HEK293 (cell line): ENCODE measurements around the gene PGPEP1.

Experiments
- AEBP2 ChIP-seq: fragments of 450-650 bp; formaldehyde crosslinking; IDR thresholded peaks from 2 replicates; pipeline ENCODE4 v1.5.1; 2016; ENCODE audit warnings: missing biosample characterization, missing genetic modification characterization, borderline replicate concordance
- EGR2 ChIP-seq: fragments of 450-650 bp; formaldehyde crosslinking; IDR thresholded peaks from 2 replicates; pipeline ENCODE4 v1.5.1; 2016; ENCODE audit warnings: low read depth, missing biosample characterization, missing genetic modification characterization
- ELK4 ChIP-seq: IDR thresholded peaks from 2 replicates; pipeline ENCODE4 v1.6.1; 2011; ENCODE audit warnings: mild to moderate bottlenecking, low read depth, low read length, borderline replicate concordance
- INSM2 ChIP-seq: fragments of 450-650 bp; formaldehyde crosslinking; IDR thresholded peaks from 2 replicates; pipeline ENCODE4 v1.5.1; 2016; ENCODE audit warnings: missing biosample characterization, missing genetic modification characterization
- KLF8 ChIP-seq: fragments of 450-650 bp; formaldehyde crosslinking; IDR thresholded peaks from 2 replicates; pipeline ENCODE4 v1.5.1; 2016; ENCODE audit warnings: missing biosample characterization, missing genetic modification characterization
- OVOL3 ChIP-seq: fragments of 450-650 bp; formaldehyde crosslinking; IDR thresholded peaks from 2 replicates; pipeline ENCODE4 v1.5.1; 2016; ENCODE audit warnings: missing biosample characterization, missing genetic modification characterization
- PRDM2 ChIP-seq: fragments of 450-650 bp; formaldehyde crosslinking; IDR thresholded peaks from 2 replicates; pipeline ENCODE4 v1.5.1; 2016; ENCODE audit warnings: missing biosample characterization, missing genetic modification characterization, borderline replicate concordance
- REST ChIP-seq: fragments of 450-650 bp; formaldehyde crosslinking; IDR thresholded peaks from 2 replicates; pipeline ENCODE4 v1.5.1; 2016; ENCODE audit warnings: missing biosample characterization, missing genetic modification characterization
- SETDB1 ChIP-seq: IDR thresholded peaks from one replicate; pipeline ENCODE4 v1.6.1; 2017; ENCODE audit warnings: mild to moderate bottlenecking, low read length, moderate library complexity, mixed read lengths; ENCODE audit not compliant: insufficient read length
- ZBTB10 ChIP-seq: fragments of 450-650 bp; formaldehyde crosslinking; IDR thresholded peaks from 2 replicates; pipeline ENCODE4 v1.5.1; 2016; ENCODE audit warnings: missing biosample characterization, missing genetic modification characterization
- ZFP41 ChIP-seq: fragments of 450-650 bp; formaldehyde crosslinking; IDR thresholded peaks from 2 replicates; pipeline ENCODE4 v1.5.1; 2016; ENCODE audit warnings: missing biosample characterization, missing genetic modification characterization, borderline replicate concordance
- ZNF10 ChIP-seq: fragments of 450-650 bp; formaldehyde crosslinking; IDR thresholded peaks from 2 replicates; pipeline ENCODE4 v1.5.1; 2017; ENCODE audit warnings: missing biosample characterization, missing genetic modification characterization
- ZNF138 ChIP-seq: fragments of 450-650 bp; formaldehyde crosslinking; IDR thresholded peaks from 2 replicates; pipeline ENCODE4 v1.5.1; 2016; ENCODE audit warnings: missing biosample characterization, missing genetic modification characterization, borderline replicate concordance
- ZNF155 ChIP-seq: fragments of 450-650 bp; formaldehyde crosslinking; IDR thresholded peaks from 2 replicates; pipeline ENCODE4 v1.5.1; 2016; ENCODE audit warnings: missing biosample characterization, missing genetic modification characterization
- ZNF514 ChIP-seq: fragments of 450-650 bp; formaldehyde crosslinking; IDR thresholded peaks from 2 replicates; pipeline ENCODE4 v1.5.1; 2016; ENCODE audit warnings: missing biosample characterization, missing genetic modification characterization
- ZNF585B ChIP-seq: fragments of 450-650 bp; formaldehyde crosslinking; IDR thresholded peaks from 2 replicates; pipeline ENCODE4 v1.5.1; 2016; ENCODE audit warnings: missing biosample characterization, missing genetic modification characterization
- ZNF596 ChIP-seq: fragments of 450-650 bp; IDR thresholded peaks from 2 replicates; pipeline ENCODE4 v1.5.0; 2018; ENCODE audit warnings: missing biosample characterization, mild to moderate bottlenecking, missing genetic modification characterization, moderate library complexity
- ZNF610 ChIP-seq: fragments of 450-650 bp; formaldehyde crosslinking; IDR thresholded peaks from 2 replicates; pipeline ENCODE4 v1.5.1; 2016; ENCODE audit warnings: missing biosample characterization, missing genetic modification characterization, borderline replicate concordance
- ZNF621 ChIP-seq: fragments of 450-650 bp; formaldehyde crosslinking; IDR thresholded peaks from 2 replicates; pipeline ENCODE4 v1.5.1; 2017; ENCODE audit warnings: missing biosample characterization, missing genetic modification characterization
- ZNF624 ChIP-seq: fragments of 450-650 bp; formaldehyde crosslinking; IDR thresholded peaks from 2 replicates; pipeline ENCODE4 v1.5.1; 2017; ENCODE audit warnings: missing biosample characterization, missing genetic modification characterization
- ZNF660 ChIP-seq: fragments of 450-650 bp; IDR thresholded peaks from 2 replicates; pipeline ENCODE4 v1.5.1; 2018; ENCODE audit warnings: missing biosample characterization, mild to moderate bottlenecking, missing genetic modification characterization
- ZSCAN16 ChIP-seq: fragments of 450-650 bp; formaldehyde crosslinking; IDR thresholded peaks from 2 replicates; pipeline ENCODE4 v1.5.1; 2016; ENCODE audit warnings: missing biosample characterization, missing genetic modification characterization

Gene PGPEP1

GRCh38 chr19:18373892-18374629 is 33.7 kb downstream of the PGPEP1 start (continued):
- TF ChIP-seq ZNF10 (tag by site-specific recombination) (no peak), ZNF514 (no peak), ZNF621 (no peak), INSM2 (tag by site-specific recombination) (0 out of 2 replicates have a peak, but pooled peaks have one; percentile 23), ZNF660 (tag by site-specific recombination) (peak; percentile 43; the same call in 1 of the 2 replicates), ZNF610 (peak; percentile 22; the same call in 1 of the 2 replicates), EGR2 (peak; percentile 53), PRDM2 (no peak), ZNF596 (tag by site-specific recombination) (no peak), ELK4 (no peak), ZNF138 (no peak), ZNF155 (tag by site-specific recombination) (no peak), ZBTB10 (tag by site-specific recombination) (0 out of 2 replicates have a peak, but pooled peaks have one; percentile 19), REST (tag by site-specific recombination) (peak; percentile 48), ZSCAN16 (tag by site-specific recombination) (no peak), ZFP41 (no peak), ZNF585B (tag by site-specific recombination) (no peak), OVOL3 (tag by site-specific recombination) (no peak), KLF8 (tag by site-specific recombination) (no peak), AEBP2 (tag by site-specific recombination) (no peak), SETDB1 (peak; percentile 11), ZNF624 (tag by site-specific recombination) (no peak)
